ENCODE results near the gene DYNLL2. TPM values are rescaled to one million over a fixed set of nuclear protein-coding genes. Genes with fewer than 3 reads are reported as not detected.
A peak's percentile ranks its signal among the peaks of the same experiment; 100 is the strongest.
"Not testable (repeated sequence)": the region's sequence is repeated elsewhere in the genome, so short reads cannot be mapped to it uniquely, and the experiment has no call there.

DYNLL2 gene
- total RNA-seq: 79.4 TPM
- long read RNA-seq, full-length matches to known transcripts: 2 of 22 reads
- long read RNA-seq, partial matches to known transcripts: 0 of 22 reads
- long read RNA-seq, other reads (novel, unspliced or antisense): 20 of 22 reads

- peak; percentile 95 for DNase-seq (ENCODE audit: low spot score)
- intact Hi-C loops (cut with DNase I): loop anchor here (1.0 to 5.0 kb wide), 2 partner anchors 76 to 226 kb away; partner anchors contain the start of gene SRSF1
Observed at GRCh38 chr17:58082870-58083490, at the start of gene DYNLL2. DYNLL2 (plus strand) TSS chr17:58083419; CDS start chr17:58087091, 3,672 bp downstream.

DNA sequence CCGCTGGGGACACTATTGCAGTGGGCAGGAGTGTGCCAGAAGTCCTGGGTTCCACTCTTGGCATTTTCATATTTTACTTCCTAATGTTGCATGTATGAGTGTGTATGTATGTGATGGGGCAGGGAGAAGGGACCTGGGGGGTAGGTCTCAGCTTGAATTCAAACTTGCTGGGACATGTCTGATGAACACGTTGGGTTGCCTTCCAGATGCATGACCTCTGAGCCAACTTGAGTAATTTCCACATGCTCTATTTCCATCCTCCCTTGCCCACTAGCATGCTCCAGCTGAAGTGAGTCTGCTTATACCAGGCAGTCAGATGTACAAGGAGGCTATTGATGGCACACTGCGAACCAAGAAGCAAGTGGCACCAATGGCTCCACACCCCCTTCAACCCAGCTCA, 43.2 kb upstream of the DYNLL2 start:
- intact Hi-C loops (cut with DNase I): no loop called here

DNA sequence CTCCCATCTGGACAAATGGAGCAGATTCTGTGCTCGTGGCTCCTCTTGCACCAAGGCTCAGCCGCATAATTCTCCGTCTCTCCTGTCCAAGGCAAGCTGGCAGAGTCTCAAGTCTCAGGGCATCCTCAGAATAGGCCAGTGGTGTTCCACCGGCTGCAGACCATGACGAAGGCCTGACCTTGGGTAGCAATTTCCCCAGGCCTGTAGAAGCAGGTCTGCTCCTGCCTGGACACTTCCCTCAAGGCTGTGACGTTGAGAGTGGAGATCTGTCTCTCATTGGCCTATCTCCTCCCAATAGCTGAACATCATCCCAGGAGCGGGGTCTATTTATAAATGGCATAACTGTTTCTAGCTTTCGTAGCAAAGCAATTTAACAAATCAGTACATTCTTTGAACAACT, 42.8 kb upstream of the DYNLL2 start:
- intact Hi-C loops (cut with DNase I): no loop called here
- DNase-seq (ENCODE audit: low spot score): no peak

More for the DNA sequence above, 43.2 kb upstream of the DYNLL2 start:
- no peak for DNase-seq (ENCODE audit: low spot score)

GRCh38 chr17:58041161-58041560, 42.1 kb upstream of the DYNLL2 start:
- intact Hi-C loops (cut with DNase I): no loop called here
- no peak for DNase-seq (ENCODE audit: low spot score)

GRCh38 chr17:58043221-58044181, 39.7 kb upstream of the DYNLL2 start:
- no peak for DNase-seq (ENCODE audit: low spot score)
- intact Hi-C loops (cut with DNase I): no loop called here

DNA sequence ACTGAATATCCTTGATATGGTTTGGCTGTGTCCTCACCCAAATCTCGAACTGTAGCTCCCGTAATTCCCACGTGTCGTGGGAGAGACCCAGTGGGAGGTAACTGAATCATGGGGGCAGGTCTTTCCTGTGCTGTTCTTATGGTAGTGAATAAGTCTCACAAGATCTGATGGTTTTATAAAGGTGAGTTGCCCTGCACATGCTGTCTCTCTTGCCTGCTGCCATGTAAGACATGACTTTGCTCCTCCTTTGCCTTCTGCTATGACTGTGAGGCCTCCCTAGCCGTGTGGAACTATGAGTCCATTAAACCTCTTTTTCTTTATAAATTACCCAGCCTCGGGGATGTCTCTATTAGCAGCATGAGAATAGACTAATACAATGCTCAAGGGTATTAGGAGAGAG, 39.0 kb upstream of the DYNLL2 start:
- intact Hi-C loops (cut with DNase I); DNase-seq (ENCODE audit: low spot score): not testable (repeated sequence)

DNA sequence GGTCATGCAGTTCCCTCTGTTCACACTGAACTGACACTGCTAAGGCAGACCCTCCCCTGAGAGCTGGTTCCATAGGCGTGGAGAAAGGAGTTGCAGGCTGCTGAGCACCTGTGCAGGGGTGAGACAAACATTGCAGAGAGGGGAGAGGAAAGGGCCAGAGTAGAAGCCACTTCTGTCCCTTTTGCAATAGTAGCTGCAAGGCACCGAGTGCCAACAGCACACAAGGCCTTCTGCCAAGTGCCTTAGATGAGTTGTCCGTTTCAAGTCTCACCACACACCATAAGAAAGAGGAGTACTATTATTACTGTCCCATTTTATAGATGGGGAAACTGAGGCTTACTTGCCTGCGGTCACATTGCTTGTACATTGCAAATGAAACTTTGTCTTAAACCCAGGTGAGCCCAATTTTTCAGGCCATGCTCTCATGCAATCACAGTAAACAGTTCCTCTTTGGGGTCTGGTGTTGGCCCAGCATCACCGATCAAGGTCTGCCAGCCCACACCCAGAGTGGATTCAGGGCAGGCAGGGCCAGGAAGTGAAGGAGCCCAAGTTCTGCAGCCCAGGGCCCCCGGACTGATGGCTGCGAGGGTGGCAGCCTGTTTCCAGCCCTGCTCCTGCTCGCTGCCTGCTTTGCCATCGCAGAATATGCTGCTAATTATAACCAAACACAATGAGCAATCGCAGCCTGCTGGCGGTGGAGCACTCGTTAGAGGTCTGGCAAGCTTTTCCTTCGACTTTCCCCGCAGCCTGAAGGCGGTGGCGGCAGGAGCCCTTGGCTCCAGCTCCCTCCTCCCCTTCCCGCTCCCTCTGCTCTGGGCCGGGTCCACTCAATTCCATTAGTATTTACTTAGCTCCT, 36.8 kb upstream of the DYNLL2 start:
- intact Hi-C loops (cut with DNase I): loop anchor here (2.0 kb wide), 1 partner anchor 40 kb away; the partner anchor contains the start of gene SRSF1
- DNase-seq (ENCODE audit: low spot score): no peak

GRCh38 chr17:58047376-58048150, 35.7 kb upstream of the DYNLL2 start:
- no peak for DNase-seq (ENCODE audit: low spot score)
- intact Hi-C loops (cut with DNase I): loop anchor here (2.0 kb wide), 1 partner anchor 41 kb away; the partner anchor contains the start of gene SRSF1

DNA sequence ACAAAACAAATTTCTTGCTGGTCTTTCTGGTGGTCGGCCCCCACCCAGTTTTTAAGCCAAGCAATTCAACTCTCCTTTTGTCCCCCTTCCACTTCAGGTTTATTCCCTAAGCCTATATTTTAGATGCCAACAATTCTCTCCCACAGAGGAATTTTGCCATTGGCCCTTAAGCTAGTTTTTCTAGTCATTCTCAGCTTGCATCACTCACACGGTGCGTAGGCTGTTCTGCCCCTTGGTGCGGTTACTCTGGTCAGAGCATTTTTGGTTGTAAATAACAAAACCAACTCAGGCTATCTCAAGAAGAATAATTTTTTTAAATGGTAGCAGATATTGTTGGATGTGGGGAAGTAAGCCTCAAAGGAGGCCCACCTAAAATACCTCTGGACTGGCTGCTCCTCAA, 33.7 kb upstream of the DYNLL2 start:
- intact Hi-C loops (cut with DNase I): no loop called here
- no peak for DNase-seq (ENCODE audit: low spot score)

DNA sequence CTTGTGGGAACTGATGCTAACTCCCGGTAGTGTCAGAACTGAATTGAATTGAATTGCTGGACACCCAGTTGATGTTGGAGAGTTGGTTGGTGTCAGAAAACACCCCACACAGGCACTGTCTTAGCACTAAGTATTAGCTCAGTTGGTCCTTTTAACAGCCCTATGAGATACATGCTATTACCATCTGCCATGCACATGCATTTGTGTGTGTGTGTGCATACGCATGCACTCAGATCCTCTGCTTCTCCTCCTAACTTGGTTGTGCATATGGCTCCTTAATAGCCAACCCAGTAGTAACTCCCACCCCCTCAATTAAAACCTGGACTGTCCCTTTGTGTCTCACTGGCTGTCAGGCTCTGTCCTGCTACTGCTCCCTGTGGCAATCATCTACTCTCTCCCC, 32.3 kb upstream of the DYNLL2 start:
- no peak for DNase-seq (ENCODE audit: low spot score)
- intact Hi-C loops (cut with DNase I): no loop called here

DNA sequence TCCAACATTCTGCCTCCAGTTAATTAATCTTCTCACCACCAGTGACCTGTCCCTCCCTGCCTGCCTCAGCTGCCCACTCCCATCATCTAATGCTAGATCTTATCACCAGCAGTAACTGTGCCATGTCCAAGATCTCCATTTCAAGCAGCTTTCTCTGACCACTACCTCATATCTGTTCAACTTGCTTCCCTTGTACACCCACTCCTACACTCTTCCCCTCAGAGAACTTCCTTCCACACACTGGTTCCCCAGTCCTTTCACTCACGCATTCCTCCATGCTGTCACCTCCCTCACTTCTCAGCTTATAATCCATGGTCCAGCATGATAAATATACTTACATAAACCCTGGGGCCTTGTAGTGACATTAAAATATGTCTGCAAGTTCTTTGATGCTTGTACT, 31.8 kb upstream of the DYNLL2 start:
- no peak for DNase-seq (ENCODE audit: low spot score)
- intact Hi-C loops (cut with DNase I): no loop called here

- no peak for DNase-seq (ENCODE audit: low spot score)
- intact Hi-C loops (cut with DNase I): no loop called here
Observed at GRCh38 chr17:58052407-58052806, 30.8 kb upstream of the DYNLL2 start.

DNA sequence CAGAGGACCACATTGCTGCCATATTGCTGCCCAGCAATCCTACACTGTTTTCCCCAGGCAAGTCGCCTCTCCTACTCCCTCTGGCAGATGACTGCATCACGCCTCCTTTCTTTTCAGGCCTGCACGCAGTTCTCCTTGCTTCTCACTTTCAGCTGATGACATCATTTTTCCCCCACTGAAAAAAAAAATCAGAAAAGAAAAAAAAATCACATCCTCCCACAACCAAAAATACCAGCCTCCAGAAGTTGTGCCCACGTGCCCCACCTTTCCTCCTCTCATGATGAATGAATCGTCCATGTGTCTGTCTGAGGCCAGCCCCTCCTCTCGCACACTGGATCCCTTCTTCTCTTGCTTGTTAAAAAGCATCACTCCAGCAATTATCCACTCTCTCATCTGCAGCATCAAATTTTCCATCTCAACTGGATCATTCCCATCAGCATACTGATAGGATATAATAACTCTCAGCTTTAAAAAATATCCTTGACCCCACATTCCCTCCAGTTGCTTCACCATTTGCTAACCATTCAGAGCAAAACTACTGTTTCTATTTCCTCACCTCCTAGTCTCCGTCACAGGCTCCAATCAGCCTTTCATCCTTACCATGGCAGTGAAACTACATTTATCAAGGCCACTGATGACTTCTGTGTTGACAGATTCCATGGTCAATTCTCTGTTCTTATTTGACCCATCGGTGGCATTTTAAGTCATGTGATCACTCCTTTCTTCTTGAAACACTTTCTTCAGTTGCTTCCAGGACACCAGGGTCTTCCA, 30.1 kb upstream of the DYNLL2 start:
- DNase-seq (ENCODE audit: low spot score): no peak
- intact Hi-C loops (cut with DNase I): no loop called here

DNA sequence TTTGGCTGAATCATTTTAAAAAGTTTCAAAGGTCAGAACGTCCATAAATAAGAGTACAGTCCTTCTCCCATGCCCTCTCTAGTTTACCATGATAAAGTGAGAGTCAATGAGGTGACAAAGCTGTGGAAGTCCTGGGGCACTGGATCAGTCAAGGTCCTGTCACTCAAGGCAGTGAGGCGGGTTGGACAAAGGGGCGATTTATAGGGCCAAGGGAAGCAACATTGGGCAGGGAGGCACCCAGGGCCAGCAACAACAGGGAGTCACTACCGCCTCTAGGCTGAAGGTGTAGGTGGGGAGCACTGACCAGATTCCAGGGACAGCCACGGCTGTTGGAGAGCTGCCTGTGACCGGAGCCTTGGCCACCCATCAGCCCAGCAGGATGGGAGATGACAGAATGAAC, 28.6 kb upstream of the DYNLL2 start:
- no peak for DNase-seq (ENCODE audit: low spot score)
- intact Hi-C loops (cut with DNase I): no loop called here

DNA sequence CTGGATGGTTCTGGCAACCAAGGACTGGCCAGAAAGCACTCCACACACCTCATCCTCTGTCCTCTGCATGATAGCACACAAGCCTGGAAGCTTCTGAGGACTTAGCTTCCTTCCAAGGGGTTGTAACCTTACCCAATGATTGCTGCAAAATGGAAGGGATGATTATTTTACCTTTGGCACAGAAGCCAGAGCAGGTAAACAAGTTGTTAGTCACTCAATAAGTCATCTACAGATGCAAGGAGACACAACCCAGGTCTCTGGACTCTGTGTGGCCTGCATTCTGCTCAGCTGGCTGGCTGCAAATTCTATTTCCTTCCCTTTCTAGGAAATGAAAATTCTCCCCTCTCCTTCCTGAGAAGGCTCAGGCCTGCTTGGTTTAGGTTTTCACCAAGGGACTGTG, 26.7 kb upstream of the DYNLL2 start:
- DNase-seq (ENCODE audit: low spot score): no peak
- intact Hi-C loops (cut with DNase I): no loop called here

- DNase-seq (ENCODE audit: low spot score): no peak
- intact Hi-C loops (cut with DNase I): no loop called here
Observed at GRCh38 chr17:58059141-58059540, 24.1 kb upstream of the DYNLL2 start.

DNA sequence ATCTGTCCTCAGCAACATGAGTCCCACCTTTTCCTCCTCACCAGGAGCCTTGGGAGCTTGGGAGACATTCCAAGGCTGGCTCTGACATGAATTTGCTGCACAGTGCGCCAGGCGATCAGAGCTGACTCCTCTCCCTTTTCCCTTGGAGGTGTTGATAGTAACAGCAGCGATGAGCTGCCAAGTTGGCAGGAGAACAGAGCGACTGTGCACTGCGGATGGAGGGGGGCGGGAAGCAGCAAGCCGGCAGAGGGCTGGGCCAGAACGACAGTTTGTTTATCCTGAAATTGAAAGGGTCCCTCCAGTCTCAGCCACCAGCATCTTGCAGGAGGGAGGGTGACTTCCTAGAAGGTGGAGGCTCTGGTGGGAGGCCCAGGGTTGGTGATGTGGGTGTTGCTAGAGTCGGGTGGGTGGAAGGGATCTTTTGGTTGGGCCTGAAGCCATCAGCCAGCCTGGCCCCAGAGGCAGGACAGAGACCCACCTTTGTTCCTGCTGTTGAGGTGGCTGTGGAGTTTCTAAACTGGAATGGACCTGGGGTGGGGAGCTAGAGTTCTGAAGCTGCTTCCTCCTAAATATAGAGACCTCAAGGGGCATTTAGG, 22.5 kb upstream of the DYNLL2 start:
- intact Hi-C loops (cut with DNase I): no loop called here
- DNase-seq (ENCODE audit: low spot score): no peak

DNA sequence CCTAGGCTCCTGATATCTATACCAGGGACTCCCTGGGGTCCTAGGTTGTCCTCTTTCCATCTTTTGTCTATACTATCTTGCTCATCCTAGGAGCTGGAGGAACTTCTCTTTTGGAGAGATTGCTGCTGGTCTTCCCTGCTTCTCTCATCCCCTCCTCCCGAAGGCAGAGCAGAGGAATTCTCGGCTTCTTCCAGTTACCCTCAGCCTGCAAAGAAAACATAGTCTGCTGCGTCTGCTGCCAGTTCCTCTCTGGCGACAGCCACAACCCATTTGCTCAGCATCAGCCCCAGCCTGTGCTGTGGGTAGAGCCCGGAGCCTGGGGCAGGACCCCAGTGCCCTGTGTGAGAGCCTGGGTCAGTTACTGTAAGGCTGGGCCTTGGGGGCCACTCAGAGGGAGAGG, 21.5 kb upstream of the DYNLL2 start:
- no peak for DNase-seq (ENCODE audit: low spot score)
- intact Hi-C loops (cut with DNase I): no loop called here

All from cardiac septum (tissue), 1 donor.